Prostate gland (tissue), 2 donors: ENCODE results near the gene PTPRJ.

ENCODE experiments used
- CTCF ChIP-seq, 4 experiments: fragments of 200-600 bp in 2 of 4; fragments of 450-650 bp in 2 of 4; sonication (generic) in 2 of 4; IDR thresholded peaks; 1 replicate in 3 of 4; 2 replicates in 1 of 4; pipeline ENCODE4 v1.5.1; 2016 to 2019; ENCODE audit warnings: antibody characterized with exemption in 4 of 4, mild to moderate bottlenecking in 2 of 4, moderate library complexity in 2 of 4
- POLR2A ChIP-seq: fragments of 450-650 bp; IDR thresholded peaks from one replicate; pipeline ENCODE4 v1.6.1; 2016; ENCODE audit warnings: antibody characterized with exemption, mild to moderate bottlenecking
- POLR2AphosphoS5 ChIP-seq: sonication (generic); formaldehyde crosslinking; IDR thresholded peaks from one replicate; pipeline ENCODE4 v1.6.1; 2017; ENCODE audit warnings: antibody characterized with exemption

- no peak for TF ChIP-seq CTCF (IDR thresholded peaks at IDR 0.05)
- TF ChIP-seq POLR2AphosphoS5, result no peak
- no peak for TF ChIP-seq POLR2A
Observed at GRCh38 chr11:48049036-48049435, 68.7 kb downstream of the PTPRJ start.
